Neural cell (in vitro differentiated cells): ENCODE measurements around the gene TTC23L. TPM values are rescaled to one million over a fixed set of nuclear protein-coding genes. Genes with fewer than 3 reads are reported as not detected.

Source experiments
- H2AFZ ChIP-seq: fragments of 200-600, 300-800 bp; sonication (generic), shearing (Covaris generic); 2 replicates; pipeline ENCODE4 v1.6.0; 2014; ENCODE audit warnings: low read depth, mild to moderate bottlenecking, antibody characterized with exemption, low read length, moderate library complexity
- H3F3A ChIP-seq: fragments of 200-600 bp; shearing (Covaris generic); 2 replicates; pipeline ENCODE4 v1.6.1; 2016; ENCODE audit warnings: mild to moderate bottlenecking, moderate library complexity, mixed read lengths, antibody characterized with exemption, low read length; ENCODE audit not compliant: insufficient read depth, poor library complexity, severe bottlenecking
- H3K27ac ChIP-seq: fragments of 200-600, 300-800 bp; sonication (generic), shearing (Covaris generic); 2 replicates; pipeline ENCODE4 v1.5.1; 2014; ENCODE audit warnings: mild to moderate bottlenecking, low read length, moderate library complexity
- H3K27me3 ChIP-seq: fragments of 300-800, 200-600 bp; sonication (generic), shearing (Covaris generic); 2 replicates; pipeline ENCODE4 v1.6.0; 2014; ENCODE audit warnings: mild to moderate bottlenecking, low read depth, low read length, moderate library complexity; ENCODE audit not compliant: insufficient read depth
- H3K36me3 ChIP-seq: fragments of 300-800, 200-600 bp; sonication (generic), shearing (Covaris generic); 2 replicates; pipeline ENCODE4 v1.5.1; 2014; ENCODE audit warnings: mild to moderate bottlenecking, antibody characterized with exemption, low read length, moderate library complexity; ENCODE audit not compliant: insufficient read depth
- H3K4me2 ChIP-seq: fragments of 300-800, 200-600 bp; sonication (generic), shearing (Covaris generic); 2 replicates; pipeline ENCODE4 v1.6.0; 2014; ENCODE audit warnings: mild to moderate bottlenecking, low read length
- H3K4me3 ChIP-seq: fragments of 300-800, 200-600 bp; sonication (generic), shearing (Covaris generic); 2 replicates; pipeline ENCODE4 v1.5.1; 2014; ENCODE audit warnings: mild to moderate bottlenecking, low read length, moderate library complexity
- H3K79me2 ChIP-seq: fragments of 200-600 bp; shearing (Covaris generic); replicated peaks from 2 replicates; pipeline ENCODE4 v1.6.0; 2014; ENCODE audit warnings: mild to moderate bottlenecking, low read length, moderate library complexity; ENCODE audit not compliant: insufficient read depth
- H3K9ac ChIP-seq: fragments of 300-800, 200-600 bp; sonication (generic), shearing (Covaris generic); 2 replicates; pipeline ENCODE4 v1.6.1; 2016; ENCODE audit warnings: mild to moderate bottlenecking, low read length, mixed read lengths
- H3K9me2 ChIP-seq: fragments of 200-600 bp; shearing (Covaris generic); 2 replicates; pipeline ENCODE4 v1.6.1; 2016; ENCODE audit warnings: mild to moderate bottlenecking, low read length, mixed read lengths; ENCODE audit not compliant: insufficient read depth
- H3K9me3 ChIP-seq: fragments of 200-600, 300-800 bp; sonication (generic), shearing (Covaris generic); 2 replicates; pipeline ENCODE4 v1.6.1; 2016; ENCODE audit warnings: mild to moderate bottlenecking, mixed run types, low read length, moderate library complexity, mixed read lengths
- H4K20me1 ChIP-seq: fragments of 200-600 bp; shearing (Covaris generic); 2 replicates; pipeline ENCODE4 v1.6.1; 2016; ENCODE audit warnings: mild to moderate bottlenecking, mixed run types; ENCODE audit not compliant: insufficient read depth
- CTCF ChIP-seq: fragments of 450-650 bp; IDR thresholded peaks from 2 replicates; pipeline ENCODE4 v1.5.1; 2014; ENCODE audit warnings: antibody characterized with exemption, mild to moderate bottlenecking, moderate library complexity; ENCODE audit not compliant: poor library complexity, severe bottlenecking
- EP300 ChIP-seq: fragments of 450-650 bp; conservative IDR thresholded peaks from 2 replicates; pipeline ENCODE4 v1.6.1; 2014; ENCODE audit warnings: antibody characterized with exemption, mild to moderate bottlenecking, moderate library complexity; ENCODE audit not compliant: poor library complexity, severe bottlenecking
- EZH2 ChIP-seq: fragments of 200-600, 300-800 bp; shearing (Covaris generic), sonication (generic); IDR thresholded peaks from 2 replicates; pipeline ENCODE4 v1.6.1; 2014; ENCODE audit warnings: antibody characterized with exemption, low read length, borderline replicate concordance, mild to moderate bottlenecking; ENCODE audit not compliant: insufficient read depth, poor library complexity, severe bottlenecking
- MXI1 ChIP-seq: fragments of 450-650 bp; conservative IDR thresholded peaks from 2 replicates; pipeline ENCODE4 v1.6.1; 2014; ENCODE audit warnings: antibody characterized with exemption, mild to moderate bottlenecking; ENCODE audit not compliant: poor library complexity, severe bottlenecking
- POLR2AphosphoS5 ChIP-seq: IDR thresholded peaks from 2 replicates; pipeline ENCODE4 v1.6.1; 2012
- RAD21 ChIP-seq: fragments of 450-650 bp; conservative IDR thresholded peaks from 2 replicates; pipeline ENCODE4 v1.6.1; 2014; ENCODE audit warnings: antibody characterized with exemption, mild to moderate bottlenecking, moderate library complexity
- REST ChIP-seq: IDR thresholded peaks from 2 replicates; pipeline ENCODE4 v1.6.1; 2012; ENCODE audit warnings: borderline replicate concordance
- SMC3 ChIP-seq: fragments of 450-650 bp; conservative IDR thresholded peaks from 2 replicates; pipeline ENCODE4 v1.6.1; 2014; ENCODE audit warnings: antibody characterized with exemption, mild to moderate bottlenecking, moderate library complexity; ENCODE audit not compliant: poor library complexity
- TAF1 ChIP-seq: IDR thresholded peaks from 2 replicates; pipeline ENCODE4 v1.6.1; 2012; ENCODE audit warnings: low read depth
- polyA plus RNA-seq: library from polyadenylated mRNA; depleted of rRNA; stranded (reverse); fragments of >200 nt; gene quantifications from 2 replicates; pipeline ENCODE4 v1.2.3, GENCODE V29; 2014

The TTC23L gene
- polyA plus RNA-seq, 1 donor from 2014 or later, result 8.3 TPM

GRCh38 chr5:34835664-34836063 is 3.3 kb upstream of the TTC23L start:
- Histone ChIP-seq H3K4me3 (no peak overlapping the region), H3K4me2 (no peak overlapping the region)
- no peak for TF ChIP-seq SMC3
- TF ChIP-seq CTCF, result no peak
- TF ChIP-seq RAD21, result no peak
- TF ChIP-seq EP300, result no peak
- TF ChIP-seq POLR2AphosphoS5, result no peak
- TF ChIP-seq TAF1, result no peak

GRCh38 chr5:34841816-34842215 is 2.9 kb downstream of the TTC23L start:
- H3F3A ChIP-seq, result no peaks in the 10 kb centered on the region
- no peaks in the 10 kb centered on the region for H3K9me2 ChIP-seq
- H2AFZ ChIP-seq, result no peak overlapping the region
- no peak overlapping the region for H3K4me2 ChIP-seq
- H3K36me3 ChIP-seq, result peaks cover 6% of the 10 kb centered on the region
- H4K20me1 ChIP-seq, result no peaks in the 10 kb centered on the region
- H3K9ac ChIP-seq, result no peak overlapping the region
- no peaks in the 10 kb centered on the region for H3K27me3 ChIP-seq
- TF ChIP-seq MXI1 (no peak), TAF1 (no peak), SMC3 (no peak), EZH2 (no peak), EP300 (no peak), CTCF (no peak), REST (no peak), POLR2AphosphoS5 (no peak), RAD21 (no peak)
- no peak overlapping the region for H3K27ac ChIP-seq
- no peak overlapping the region for H3K4me3 ChIP-seq
- H3K79me2 ChIP-seq, result no peaks in the 10 kb centered on the region
- no peaks in the 10 kb centered on the region for H3K9me3 ChIP-seq

More at GRCh38 chr5:34835664-34836063, 3.3 kb upstream of the TTC23L start:
- H3F3A ChIP-seq, result no peaks in the 10 kb centered on the region
- no peaks in the 10 kb centered on the region for H4K20me1 ChIP-seq
- H3K27me3 ChIP-seq, result no peaks in the 10 kb centered on the region
- no peaks in the 10 kb centered on the region for H3K79me2 ChIP-seq
- H3K27ac ChIP-seq, result no peak overlapping the region
- H3K36me3 ChIP-seq, result no peaks in the 10 kb centered on the region
- no peak overlapping the region for H3K9ac ChIP-seq
- no peaks in the 10 kb centered on the region for H3K9me2 ChIP-seq
- no peaks in the 10 kb centered on the region for H3K9me3 ChIP-seq
- H2AFZ ChIP-seq, result no peak overlapping the region
